Measurements from ENCODE around the gene DNAH8.

The DNAH8 gene

DNA sequence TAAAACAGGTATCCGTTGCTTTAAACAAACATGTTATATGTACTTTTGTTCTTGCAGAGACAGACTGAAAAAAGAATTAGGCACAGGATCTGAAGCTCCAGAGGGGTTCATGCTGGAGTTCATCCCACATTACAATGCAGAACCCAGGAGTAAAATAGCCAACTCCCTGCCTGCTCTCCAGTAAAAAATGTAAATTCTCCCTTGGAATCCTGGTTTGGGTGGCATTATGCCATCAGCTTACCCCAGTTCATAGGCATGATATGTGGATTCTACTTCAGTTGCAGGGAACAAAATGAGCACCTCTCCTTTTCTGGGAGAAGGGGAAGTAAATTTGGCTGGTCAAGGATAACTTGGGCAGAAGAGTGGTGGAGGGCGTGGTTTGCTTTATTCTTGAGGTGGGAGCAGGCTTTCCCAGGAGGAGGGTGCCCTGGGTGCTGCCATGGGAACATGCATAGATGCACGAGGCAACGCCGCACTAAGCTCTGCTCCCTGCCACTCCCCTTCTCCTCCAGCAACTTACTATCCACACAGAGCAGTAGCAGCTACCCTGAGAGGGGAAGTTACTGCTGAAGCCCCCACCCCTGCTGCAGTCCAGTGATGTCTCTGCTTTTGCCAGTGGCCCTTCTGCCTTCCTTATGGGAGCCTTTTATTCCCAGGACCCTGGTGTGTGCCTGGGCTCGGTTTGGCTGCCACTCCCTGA lies 261.8 kb downstream of the DNAH8 start:
- FAIRE-seq: no peak

DNA sequence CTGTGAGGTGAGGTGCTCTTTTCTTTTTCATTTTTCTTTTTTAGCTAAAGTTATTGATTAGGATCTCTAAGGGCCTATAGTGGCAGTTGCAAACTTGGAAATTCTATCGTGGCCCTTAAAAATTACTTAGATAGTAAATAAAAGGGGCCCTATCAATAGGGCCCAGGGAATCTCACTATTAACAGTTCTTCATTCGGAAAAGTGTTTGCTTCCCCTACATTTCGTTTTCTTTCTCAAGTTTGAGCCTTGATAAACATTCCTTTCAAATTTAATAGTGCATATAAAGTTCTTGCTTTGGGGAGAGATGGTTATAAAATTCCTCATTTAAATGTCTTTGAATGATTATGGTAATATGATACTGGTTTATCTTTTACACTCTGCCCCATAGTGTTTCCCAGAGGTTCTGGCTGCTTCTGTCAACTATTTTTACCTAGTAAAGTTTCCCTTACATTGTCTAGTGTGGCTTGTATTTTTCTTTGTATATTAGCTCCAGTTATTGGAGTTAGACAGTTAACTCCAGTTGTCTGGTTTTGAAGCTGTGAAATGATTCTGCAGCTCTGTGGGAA lies 263.1 kb downstream of the DNAH8 start:
- FAIRE-seq: no peak

DNA sequence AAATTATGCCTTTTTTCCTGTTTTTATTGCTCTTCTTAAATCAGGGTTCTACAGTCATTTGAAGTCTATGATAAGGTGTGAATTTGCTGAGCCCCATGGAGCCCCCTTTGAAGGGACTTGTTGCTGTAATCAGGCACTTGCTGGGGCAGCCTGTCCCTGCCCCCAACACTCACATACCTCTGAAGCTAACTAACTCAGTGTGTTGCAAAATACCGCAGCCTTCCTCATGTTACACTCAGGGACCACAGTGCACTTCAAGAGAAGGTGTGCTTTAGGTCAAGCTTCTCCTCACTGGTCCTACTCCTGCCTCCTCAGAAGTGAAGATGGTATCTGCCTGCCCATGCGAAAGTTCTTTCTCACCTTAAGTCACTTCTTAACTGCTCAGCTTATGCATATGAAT lies 267.4 kb downstream of the DNAH8 start:
- no peak for FAIRE-seq

DNA sequence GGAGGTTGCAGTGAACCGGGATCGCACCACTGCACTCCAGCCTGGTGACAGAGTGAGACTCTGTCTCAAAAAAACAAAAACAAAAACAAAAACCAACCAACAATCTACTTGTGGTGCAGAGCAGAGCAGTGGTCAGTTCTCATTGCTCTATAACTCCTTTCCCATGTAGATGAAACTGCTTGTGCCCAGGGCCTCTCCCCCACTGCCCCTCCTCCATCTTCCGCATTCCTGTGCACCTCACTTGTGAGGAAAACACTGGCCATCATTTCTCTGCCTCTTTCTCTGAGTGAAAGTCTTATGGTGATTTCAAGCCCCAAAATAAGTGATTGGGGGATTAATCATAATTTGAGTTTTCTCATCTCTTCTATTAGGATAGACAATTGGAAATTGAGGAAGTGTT lies 269.6 kb downstream of the DNAH8 start:
- FAIRE-seq: no peak

DNA sequence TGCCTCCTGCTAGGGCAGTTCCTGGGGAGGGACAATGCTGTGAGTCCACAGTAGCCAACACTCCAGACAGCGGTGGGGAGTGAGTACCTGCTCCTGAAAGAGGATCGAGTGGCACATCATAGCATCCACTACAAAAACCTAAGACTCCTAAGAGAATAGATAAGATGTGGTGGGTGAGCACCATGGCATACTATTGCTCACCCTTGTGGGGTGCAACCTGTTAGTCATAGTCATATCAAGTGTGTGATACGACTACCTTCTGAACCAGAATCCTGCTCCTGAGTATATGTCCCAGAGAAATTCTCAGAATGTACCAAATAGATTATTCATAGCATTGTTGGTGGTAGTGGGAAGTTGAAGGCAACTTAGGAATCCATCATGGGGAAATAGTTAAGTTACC lies 270.7 kb downstream of the DNAH8 start:
- no peak for FAIRE-seq

DNA sequence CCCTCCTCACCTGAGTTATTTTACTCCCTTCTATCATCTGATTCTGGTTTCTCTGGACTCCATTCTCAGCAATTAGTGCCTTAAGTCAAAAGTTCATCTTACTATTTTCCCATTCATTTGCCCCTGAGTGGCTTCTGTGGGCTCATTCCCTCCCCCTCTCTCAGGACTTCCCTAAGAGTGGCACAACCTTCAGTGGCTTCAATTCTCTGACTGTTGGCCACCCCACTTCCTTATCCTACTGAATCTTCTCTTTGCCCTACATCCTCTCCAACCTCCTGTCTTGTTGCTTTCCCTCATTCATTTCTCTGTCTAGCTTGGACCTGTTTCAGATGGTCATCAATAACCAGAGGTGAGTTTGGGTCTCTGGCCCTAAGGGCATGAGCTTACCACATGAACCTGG lies 272.4 kb downstream of the DNAH8 start:
- FAIRE-seq: no peak

DNA sequence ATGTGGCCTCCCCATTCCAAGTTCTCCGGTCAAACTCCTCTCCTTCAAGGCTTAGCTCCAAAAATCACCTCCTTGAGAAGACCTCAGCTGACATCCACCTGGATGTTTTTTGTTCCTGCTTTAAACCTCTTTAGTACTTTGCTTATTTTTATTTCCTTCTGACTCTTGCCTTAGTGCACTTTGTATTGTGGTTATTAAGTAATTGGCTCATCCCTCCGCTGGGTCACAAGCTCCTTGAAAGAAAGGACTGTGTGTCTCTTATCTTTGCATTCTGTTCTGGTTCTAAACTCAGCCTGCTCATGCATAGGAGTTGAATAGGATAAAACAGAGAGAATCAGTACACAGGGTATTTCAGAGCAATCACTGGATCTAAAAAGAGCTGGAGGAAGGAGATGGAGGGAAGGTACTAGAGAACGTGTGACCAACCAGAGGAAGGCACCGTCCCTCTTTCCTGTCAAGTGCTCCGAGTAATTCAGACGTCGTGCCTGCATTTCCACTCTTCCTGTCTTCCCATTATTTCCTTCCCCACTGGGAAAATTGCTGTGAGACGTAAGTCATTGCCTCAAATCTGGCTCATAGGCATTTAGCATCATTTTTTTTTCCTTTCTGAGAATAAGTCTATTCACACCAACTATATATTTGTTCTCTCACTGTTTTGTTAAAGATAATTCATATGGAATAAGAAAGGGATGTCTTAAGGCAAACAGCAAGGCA lies 273.8 kb downstream of the DNAH8 start:
- no peak for FAIRE-seq

DNA sequence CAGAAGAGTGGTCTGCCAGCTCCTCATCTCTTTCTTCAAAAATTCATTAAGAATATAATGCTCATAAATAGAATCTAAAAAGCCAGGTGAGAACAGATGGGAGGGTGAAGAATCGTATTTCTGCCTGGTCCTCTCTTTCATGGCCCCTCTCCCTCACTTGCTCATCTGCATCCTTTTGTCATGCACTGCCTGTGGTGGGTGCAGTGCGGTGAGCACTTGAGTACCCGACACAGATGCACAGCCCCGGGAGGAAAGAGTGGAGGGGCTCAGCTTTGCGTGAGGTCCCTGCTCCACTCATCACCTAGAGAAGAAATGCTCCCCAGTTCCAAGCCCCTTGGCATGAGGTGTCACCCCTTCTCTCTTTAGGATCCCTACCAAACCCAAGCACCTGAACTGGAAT lies 275.4 kb downstream of the DNAH8 start:
- FAIRE-seq: no peak

DNA sequence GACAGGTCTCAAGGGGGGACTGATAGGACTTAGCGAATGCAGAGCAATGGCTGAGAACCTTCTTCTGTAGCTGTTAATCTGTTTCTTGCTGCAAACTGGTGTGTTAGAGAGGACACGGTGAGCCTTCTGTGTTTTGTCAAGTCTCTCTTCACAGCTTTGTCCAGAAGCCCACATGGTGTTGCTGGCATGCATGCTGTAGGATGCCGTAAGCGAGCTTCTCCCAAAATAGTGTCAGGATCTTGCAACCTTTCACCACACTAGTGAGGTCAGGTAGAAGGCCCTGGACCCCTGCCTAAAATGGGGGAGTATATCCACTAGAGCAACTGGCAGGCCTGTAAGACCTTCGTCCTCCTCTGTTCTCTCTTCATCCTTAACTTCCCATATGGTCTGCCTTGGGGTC lies 281.6 kb downstream of the DNAH8 start:
- FAIRE-seq: no peak

DNA sequence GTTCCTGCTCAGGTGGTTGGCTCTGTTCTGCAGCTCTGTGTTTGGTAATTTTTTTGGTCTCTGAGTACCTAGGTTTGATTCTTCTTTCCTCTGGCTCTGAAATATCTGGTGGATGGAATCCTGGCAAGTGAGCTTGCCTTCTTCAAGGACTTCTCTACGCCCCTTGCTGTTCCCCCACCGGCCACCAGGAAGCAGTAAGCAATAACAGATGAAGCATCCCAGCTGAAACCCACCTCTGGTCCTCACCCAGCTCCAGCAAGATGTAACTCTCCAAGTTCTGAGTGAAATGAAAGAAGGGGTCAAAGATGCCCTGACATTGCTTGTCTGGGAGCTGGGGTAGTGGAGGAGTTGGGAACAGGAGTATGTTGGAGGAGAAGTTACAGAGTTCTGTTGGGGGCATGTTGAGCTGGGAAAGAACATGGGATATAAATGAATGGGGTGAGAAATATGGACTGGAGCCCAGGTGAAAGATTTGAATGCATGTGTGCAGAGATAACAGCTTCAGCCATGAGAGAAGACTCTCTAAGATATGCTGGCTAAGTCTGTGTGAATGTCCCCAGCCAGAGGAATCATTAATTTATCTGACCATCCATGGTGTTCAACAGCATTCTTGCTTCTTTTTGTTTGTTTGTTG lies 282.1 kb downstream of the DNAH8 start:
- FAIRE-seq: no peak

DNA sequence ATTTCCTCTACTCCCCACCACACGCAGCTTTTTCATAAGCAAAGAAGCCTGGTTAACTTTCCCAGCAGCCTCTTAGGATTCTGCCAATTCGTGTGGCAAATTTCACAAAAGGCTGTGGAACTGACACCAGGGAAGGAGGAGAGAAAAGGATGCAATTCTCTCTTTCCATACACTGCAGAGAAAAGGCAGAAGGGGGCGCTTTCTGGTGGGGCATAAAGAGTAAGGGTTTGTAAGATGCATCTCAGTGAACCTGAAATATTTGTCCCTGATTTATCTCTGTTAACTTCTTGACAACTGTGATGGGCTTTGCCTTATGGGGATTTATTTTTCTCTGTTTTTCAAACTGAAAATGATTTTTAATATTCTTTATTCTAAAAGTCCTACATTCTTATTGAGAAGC lies 288.0 kb downstream of the DNAH8 start:
- FAIRE-seq: no peak

DNA sequence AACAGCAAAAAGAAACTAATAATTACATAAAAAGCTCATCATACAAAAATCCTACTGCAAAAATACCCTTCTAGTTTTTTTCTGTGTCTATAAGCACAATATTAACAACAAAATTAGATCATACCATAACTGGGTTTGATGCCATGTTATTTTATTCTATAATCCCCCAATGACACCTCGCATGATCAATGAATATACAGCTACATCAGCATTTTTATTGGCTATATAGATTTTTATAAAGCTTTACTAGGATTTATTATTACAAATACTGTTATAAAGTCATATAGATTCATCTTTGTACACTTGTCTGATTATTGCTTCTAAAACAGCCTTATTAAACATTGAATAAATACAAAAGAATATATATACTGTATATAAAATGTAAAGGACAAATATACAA lies 288.4 kb downstream of the DNAH8 start:
- FAIRE-seq: no peak

DNA sequence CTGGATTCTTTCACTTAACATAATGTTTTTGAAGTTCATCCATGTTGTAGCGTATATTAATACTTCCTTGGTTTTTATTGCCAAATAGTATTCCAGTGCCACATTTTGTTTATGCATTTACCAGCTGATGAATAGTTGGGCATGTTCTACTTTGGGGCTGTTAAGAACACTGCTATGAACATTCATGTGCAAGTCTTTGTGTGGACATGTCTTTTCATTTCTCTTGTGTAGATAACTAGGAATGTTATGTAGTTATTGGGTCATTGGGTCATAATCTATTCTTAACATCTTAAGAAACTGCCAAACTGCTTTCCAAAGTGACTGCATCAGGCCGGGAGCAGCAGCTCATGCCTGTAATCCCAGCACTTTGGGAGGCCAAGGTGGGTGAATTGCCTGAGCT lies 289.7 kb downstream of the DNAH8 start:
- FAIRE-seq: no peak

DNA sequence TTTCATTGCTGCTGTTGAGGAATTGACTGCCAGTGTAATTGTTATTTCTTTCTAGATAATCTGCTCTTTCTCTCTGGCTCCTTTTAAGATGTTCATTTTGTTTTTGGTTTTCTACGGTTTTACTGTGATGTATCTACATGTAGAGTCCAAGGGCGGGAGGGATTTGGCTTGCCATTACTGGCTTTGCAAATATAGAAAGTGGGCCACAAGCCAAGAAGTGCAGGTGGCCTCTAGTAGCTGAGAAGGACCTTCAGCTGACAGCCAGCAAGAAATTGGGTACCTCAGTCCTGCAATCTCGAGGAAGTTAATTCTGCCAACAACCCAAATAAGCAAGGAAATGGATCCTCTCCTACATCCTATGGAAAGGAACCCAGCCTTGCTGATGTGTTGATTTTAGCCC lies 290.7 kb downstream of the DNAH8 start:
- no peak for FAIRE-seq

DNA sequence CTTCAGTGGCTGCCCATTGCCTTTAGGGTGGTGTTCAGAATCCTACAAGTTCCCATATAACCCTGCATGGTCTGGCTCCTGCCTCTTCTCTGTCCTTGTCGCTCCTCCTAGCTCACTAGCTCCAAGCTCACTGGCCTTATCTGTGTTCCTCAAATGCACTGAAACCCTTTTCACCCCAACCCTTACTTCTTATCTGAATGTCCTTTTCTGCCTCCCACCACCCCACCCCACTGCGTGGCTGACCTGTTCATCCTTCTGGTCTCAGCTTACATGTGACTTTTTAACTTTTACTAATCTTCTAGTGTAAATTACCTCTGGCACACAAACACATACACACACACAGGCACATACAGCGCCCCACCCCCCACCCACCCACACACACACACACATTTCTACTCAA lies 292.5 kb downstream of the DNAH8 start:
- FAIRE-seq: no peak

DNA sequence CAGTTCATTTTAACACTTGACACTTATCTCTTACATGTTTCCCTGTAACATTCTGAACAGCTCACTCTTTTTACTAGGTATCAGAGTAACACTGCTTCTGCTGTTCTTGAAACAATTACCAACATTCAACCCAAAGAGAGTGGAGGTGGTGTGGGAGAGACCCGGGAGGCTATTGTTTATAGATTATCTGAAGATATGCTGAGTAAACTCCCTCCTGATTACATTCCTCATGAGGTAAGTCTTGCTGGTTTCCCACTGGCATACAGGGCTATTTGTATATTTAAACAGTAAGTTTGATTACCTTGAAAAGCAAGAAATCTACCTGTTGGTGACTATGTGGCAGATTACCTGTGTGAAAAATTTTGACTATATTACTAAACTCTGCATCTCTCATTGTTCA lies 293.6 kb downstream of the DNAH8 start:
- FAIRE-seq: no peak

DNA sequence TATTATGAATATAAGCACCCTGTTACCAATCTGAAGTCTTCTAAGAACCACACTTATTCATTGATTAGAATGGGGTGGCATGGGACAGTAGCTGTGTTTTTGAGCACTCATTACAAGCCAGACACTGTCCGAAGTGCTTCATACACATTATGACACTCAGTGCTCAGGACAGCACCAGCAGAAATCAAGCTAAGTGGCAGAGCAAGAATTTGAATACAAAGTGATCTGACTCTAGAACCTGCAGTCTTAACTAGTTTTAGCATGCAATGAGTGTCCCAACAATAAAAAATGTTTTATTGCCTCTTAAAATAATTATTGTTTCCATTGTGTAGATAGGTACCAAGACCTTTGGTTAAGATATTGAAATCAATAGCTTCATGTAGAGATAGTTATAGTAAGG lies 294.4 kb downstream of the DNAH8 start:
- no peak for FAIRE-seq

DNA sequence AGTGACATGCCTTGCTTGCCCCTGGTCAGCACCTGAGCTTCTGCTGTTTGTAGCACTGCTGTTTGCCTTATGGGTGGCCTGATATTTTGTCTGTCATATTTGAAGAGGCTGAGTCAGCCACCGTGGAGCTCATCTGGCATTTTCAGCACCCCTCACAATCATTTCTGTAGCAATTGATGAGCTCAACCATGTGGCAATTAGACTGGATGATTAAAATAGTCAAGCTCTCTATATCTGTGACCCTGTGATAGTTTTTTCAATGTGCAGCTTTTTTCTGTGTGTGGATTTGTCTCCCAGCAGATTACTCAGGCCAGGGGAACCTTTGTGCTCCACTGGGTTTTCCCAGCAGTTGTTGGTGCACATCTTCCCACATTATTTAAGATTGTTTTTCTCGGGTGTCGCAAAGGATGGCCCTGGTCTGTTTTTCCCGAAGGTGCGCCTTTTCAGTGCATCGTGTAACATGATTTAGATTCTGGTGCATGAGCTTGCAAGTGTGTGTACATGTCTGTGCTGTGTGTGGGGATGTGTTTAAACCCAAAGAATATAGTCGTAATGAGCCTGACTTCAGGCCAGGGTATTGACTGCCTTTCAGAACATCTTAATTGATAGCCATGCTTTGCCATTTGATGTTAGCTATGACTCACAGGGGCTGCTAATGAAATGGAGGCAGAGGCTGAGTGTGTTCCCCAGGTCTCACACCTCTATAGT lies 301.9 kb downstream of the DNAH8 start:
- FAIRE-seq: no peak

DNA sequence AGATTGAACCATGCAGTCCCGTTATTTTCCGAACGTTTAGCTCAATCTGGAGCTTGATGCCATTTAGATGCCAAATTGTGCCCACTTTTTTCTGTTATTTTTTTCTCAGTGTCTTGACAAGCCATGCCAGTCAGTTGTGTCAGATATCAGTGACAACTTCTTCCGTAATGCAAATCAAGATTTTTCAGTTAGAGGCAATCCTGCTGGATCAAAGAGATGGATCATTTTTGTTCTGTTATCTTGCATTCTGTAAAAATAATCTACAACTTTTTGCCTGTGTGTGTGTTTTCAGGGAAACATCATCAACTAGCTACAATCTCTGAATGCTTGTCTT lies 302.4 kb downstream of the DNAH8 start:
- no peak for FAIRE-seq

DNA sequence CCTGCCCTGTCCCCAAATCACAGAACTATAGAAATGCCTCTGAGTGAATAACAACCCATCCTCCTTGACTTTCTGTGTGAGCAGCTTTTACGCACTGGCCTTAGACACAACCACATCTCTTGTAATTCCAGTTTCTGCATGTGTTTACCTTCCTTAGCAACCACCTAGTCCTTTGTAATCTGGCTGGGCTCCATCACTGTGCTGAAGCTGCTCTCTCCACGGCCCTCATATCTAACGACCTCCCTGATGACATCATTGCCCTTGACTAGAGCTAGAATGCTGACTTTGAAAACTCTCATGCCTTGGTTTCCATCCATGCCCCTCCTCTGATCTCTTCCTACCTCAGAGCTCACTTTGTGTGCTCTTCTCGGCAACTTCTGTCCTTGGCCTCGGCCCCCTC lies 303.0 kb downstream of the DNAH8 start:
- no peak for FAIRE-seq

DNA sequence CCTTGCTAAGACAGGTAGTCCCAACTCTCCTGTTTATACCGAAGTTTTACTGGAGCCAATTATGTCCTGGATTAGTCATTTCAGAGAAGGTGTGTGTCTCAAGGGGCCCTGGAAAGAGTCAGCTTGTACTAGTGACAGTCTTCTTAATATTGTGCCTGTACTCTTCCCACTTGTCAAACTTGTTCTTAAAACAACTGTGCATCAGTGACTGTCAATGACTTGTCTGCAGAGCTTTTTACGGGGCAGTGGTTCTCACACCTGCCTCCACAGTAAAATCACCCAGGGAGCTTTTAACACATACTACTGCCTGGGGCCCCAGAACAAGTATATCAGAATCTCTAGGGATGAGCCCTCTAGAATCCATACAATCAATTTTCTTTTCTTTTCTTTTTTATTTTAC lies 305.0 kb downstream of the DNAH8 start:
- no peak for FAIRE-seq

DNA sequence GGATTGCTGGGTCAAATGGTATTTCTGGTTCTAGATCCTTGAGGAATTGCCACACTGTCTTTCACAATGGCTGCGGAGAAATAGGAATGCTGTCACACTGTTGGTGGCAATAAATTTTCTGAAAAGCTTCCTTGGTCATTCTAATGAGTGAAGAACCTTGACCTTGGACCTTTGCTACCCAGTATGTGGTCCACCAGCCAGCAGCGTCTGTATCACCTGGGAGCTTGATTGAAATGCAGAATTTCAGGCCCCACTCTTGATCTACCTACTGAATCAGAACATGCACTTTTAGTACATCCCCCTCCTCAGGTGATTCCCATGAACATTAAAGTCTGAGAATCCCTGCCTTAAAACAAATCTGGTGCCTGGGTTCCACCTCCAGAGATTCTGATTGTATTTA lies 305.9 kb downstream of the DNAH8 start:
- FAIRE-seq: no peak

DNA sequence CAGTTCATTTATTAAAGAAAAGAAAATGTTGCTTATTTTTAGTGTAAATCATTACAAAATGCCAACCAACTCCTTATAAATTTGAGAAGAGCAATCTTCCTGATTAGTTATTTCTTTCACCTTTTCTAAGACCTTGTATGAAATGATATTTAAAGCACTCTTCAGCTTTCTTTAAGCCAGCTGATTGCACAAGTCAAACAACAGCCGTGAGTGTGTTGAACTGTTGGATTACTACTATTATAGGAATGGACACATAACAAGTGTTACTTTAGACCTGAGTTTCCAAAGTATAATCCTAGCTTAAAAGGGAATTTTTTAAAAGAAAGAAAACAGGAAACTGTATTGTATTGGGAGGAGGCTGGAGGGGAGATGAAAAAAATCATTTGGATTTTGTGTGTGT lies 306.7 kb downstream of the DNAH8 start:
- no peak for FAIRE-seq

DNA sequence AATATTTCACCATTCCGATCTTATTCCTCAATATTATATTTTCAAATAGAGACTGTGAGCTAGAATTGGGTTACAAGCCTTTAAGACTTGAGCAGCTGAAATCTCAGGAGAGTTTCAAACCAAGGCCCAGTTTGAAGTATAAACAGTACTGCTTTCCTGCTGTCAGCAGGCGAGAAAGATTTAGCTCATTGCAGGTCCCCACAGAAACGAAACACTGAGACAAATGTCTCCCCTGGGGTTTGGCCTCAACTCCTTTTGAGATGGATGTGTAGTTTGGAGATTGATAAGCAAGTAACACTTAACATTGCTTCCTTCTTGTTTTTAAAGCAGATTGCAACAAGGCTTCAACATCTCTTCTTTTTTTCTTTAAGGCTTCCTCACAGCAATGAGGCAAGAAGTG lies 311.1 kb downstream of the DNAH8 start:
- FAIRE-seq: no peak
